NCI-H146 treated with DMSO at 0.1 percent for 48 hours (cell line): ENCODE measurements around the gene CGB5.
"Not testable (repeated sequence)": the region's sequence is repeated elsewhere in the genome, so short reads cannot be mapped to it uniquely, and the experiment has no call there.

Source experiments
- DNase-seq: peaks from one replicate; lab custom pipeline; 2025; ENCODE audit not compliant: unreplicated experiment; lab: John Stamatoyannopoulos, UW

CGB5 gene

GRCh38 chr19:49043548-49043947, at the start of gene CGB5:
Gene CGB5, plus strand, starts transcription at chr19:49043848. Its CDS starts 362 bp downstream, at chr19:49044210.
- not testable (repeated sequence) for DNase-seq

- no peak for DNase-seq
These were observed 49.6 kb upstream of the CGB5 start for GRCh38 chr19:48994035-48994386.

- DNase-seq = no peak
These were observed 45.7 kb upstream of the CGB5 start for GRCh38 chr19:48997972-48998371.

GRCh38 chr19:48999481-49000325, 43.9 kb upstream of the CGB5 start:
- DNase-seq = no peak

GRCh38 chr19:49004133-49004532, 39.5 kb upstream of the CGB5 start:
- no peak for DNase-seq

- no peak for DNase-seq
These were observed 38.6 kb upstream of the CGB5 start for GRCh38 chr19:49004964-49005614.

GRCh38 chr19:49006905-49007304, 36.7 kb upstream of the CGB5 start:
- DNase-seq = no peak

- DNase-seq = no peak
These were observed 33.8 kb upstream of the CGB5 start for GRCh38 chr19:49009828-49010227.

- DNase-seq = no peak
These were observed 33.2 kb upstream of the CGB5 start for GRCh38 chr19:49010453-49010852.

- no peak for DNase-seq
These were observed 32.5 kb upstream of the CGB5 start for GRCh38 chr19:49011194-49011593.

- no peak for DNase-seq
These were observed 29.4 kb upstream of the CGB5 start for GRCh38 chr19:49014123-49014869.

GRCh38 chr19:49014870-49015255, 28.8 kb upstream of the CGB5 start:
- no peak for DNase-seq

GRCh38 chr19:49016067-49016839, 27.4 kb upstream of the CGB5 start:
- no peak for DNase-seq

- DNase-seq = no peak
These were observed 26.5 kb upstream of the CGB5 start, which contains the start of gene LHB for GRCh38 chr19:49017041-49017665. Gene LHB, minus strand, starts transcription at chr19:49017091. Its CDS starts 10 bp downstream, at chr19:49017081.

- DNase-seq = peak; percentile 46
These were observed 25.8 kb upstream of the CGB5 start for GRCh38 chr19:49017666-49018351.

GRCh38 chr19:49018388-49019241, 25.0 kb upstream of the CGB5 start:
- DNase-seq = not testable (repeated sequence)

- peak; percentile 20 for DNase-seq
These were observed 24.3 kb upstream of the CGB5 start for GRCh38 chr19:49019242-49019932.

- DNase-seq = no peak
These were observed 23.3 kb upstream of the CGB5 start for GRCh38 chr19:49020342-49020741.
